ENCODE measurements around the gene GIT2. TPM values are rescaled to one million over a fixed set of nuclear protein-coding genes. Genes with fewer than 3 reads are reported as not detected.

Gene GIT2
- total and polyA plus RNA-seq, 8 donors, result 6.4 to 98.6 (median 39.2) TPM

DNA sequence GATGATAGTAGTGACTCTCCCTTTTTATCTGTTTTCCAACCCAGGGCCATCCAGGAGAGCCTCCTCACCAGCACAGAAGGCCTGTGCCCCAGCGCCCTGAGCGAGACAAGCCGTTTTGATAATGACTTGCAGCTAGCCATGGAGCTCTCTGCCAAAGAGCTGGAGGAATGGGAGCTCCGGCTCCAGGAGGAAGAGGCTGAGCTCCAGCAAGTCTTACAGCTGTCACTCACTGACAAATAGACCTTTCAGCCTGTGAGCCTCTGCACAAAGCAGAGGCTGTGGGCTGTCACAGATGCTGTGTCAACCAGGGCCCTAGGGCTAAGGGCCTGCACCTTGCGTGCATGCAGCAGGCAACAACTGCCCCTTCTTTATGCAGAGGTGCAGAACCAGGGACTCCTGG is 41.1 kb upstream of the GIT2 start:
- TF ChIP-seq POLR2A (IDR thresholded peaks at IDR 0.05), result no peak
- TF ChIP-seq, protein P1, sequence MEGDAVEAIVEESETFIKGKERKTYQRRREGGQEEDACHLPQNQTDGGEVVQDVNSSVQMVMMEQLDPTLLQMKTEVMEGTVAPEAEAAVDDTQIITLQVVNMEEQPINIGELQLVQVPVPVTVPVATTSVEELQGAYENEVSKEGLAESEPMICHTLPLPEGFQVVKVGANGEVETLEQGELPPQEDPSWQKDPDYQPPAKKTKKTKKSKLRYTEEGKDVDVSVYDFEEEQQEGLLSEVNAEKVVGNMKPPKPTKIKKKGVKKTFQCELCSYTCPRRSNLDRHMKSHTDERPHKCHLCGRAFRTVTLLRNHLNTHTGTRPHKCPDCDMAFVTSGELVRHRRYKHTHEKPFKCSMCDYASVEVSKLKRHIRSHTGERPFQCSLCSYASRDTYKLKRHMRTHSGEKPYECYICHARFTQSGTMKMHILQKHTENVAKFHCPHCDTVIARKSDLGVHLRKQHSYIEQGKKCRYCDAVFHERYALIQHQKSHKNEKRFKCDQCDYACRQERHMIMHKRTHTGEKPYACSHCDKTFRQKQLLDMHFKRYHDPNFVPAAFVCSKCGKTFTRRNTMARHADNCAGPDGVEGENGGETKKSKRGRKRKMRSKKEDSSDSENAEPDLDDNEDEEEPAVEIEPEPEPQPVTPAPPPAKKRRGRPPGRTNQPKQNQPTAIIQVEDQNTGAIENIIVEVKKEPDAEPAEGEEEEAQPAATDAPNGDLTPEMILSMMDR (IDR thresholded peaks at IDR 0.05), result no peak
- no peak for TF ChIP-seq POLR2AphosphoS5 (IDR thresholded peaks at IDR 0.05)
- no peak for TF ChIP-seq EP300 (IDR thresholded peaks at IDR 0.05)
- Histone ChIP-seq H3K4me1 (peaks cover 16 to 41% (median 28%) of the 10 kb centered on the region in 4 donors), H3K27ac (peak overlapping the region in 3 of 5 donors; percentile 77 to 87 (median 85)), H3K4me3 (no peak overlapping the region), H3K9me3 (no peaks in the 10 kb centered on the region), H3K27me3 (no peaks in the 10 kb centered on the region), H3K36me3 (peaks cover 18 to 73% (median 72%) of the 10 kb centered on the region in 4 donors)
- no peak for DNase-seq
- 75 to 90% (median 81%) methylated on average over 4 to 5 of the region's 5 CpGs for WGBS, 5 donors
- intact Hi-C loops (cut with DNase I; ENCODE audit: low total_unique reads), result no loop called here

DNA sequence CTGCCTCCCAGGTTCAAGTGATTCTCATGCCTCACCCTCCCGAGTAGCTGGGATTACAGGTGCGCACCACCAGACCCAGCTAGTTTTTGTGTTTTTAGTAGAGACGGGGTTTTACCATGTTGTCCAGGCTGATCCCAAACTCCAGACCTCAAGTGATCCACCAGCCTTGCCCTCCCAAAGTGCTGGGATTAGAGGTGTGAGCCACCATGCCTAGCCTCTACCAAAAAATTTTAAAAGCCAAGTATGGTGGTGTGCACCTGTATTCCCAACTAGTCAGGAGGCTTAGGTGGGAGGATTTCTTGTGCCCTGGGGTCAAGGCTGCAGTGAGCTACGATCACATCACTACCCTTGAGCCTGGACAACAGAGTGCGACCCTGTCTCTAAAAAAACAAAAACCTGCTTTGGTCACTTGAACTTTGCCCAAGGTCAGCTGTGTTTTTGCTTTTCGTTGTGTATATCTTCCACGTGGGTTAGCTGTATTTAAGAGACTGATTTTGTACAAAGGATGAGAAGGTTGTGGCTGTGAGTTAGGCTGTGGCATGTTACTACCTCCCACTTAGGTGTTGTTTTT is 39.5 kb upstream of the GIT2 start:
- peaks cover 16 to 38% (median 23%) of the 10 kb centered on the region in 4 donors for H3K4me1 ChIP-seq
- TF ChIP-seq, protein P1 (IDR thresholded peaks at IDR 0.05), result no peak
- no peak for TF ChIP-seq POLR2AphosphoS5 (IDR thresholded peaks at IDR 0.05)
- TF ChIP-seq EP300 (IDR thresholded peaks at IDR 0.05), result no peak
- TF ChIP-seq POLR2A (IDR thresholded peaks at IDR 0.05), result no peak
- no peaks in the 10 kb centered on the region for H3K9me3 ChIP-seq
- intact Hi-C loops (cut with DNase I; ENCODE audit: low total_unique reads), result no loop called here
- no peak overlapping the region for H3K4me3 ChIP-seq
- H3K27ac ChIP-seq, result no peak overlapping the region
- peaks cover 20 to 78% (median 77%) of the 10 kb centered on the region in 4 donors for H3K36me3 ChIP-seq
- 87 to 92% (median 89%) methylated on average over 7 of the region's 7 CpGs for WGBS, 5 donors
- DNase-seq, result no peak
- no peaks in the 10 kb centered on the region for H3K27me3 ChIP-seq

GRCh38 chr12:110033888-110034287 is 37.7 kb upstream of the GIT2 start:
- TF ChIP-seq EP300 (IDR thresholded peaks at IDR 0.05), result no peak
- no peak for TF ChIP-seq POLR2A (IDR thresholded peaks at IDR 0.05)
- no peak for TF ChIP-seq POLR2AphosphoS5 (IDR thresholded peaks at IDR 0.05)
- TF ChIP-seq, protein P1 (IDR thresholded peaks at IDR 0.05), result no peak
- Histone ChIP-seq H3K4me1 (peaks cover 7 to 21% (median 10%) of the 10 kb centered on the region in 4 donors), H3K36me3 (peaks cover 34 to 96% (median 95%) of the 10 kb centered on the region in 4 donors), H3K4me3 (no peak overlapping the region), H3K27ac (no peak overlapping the region), H3K27me3 (no peaks in the 10 kb centered on the region), H3K9me3 (no peaks in the 10 kb centered on the region)
- intact Hi-C loops (cut with DNase I; ENCODE audit: low total_unique reads), result no loop called here
- DNase-seq, result no peak
- WGBS, 5 donors, result 88 to 91% (median 89%) methylated on average over 3 of the region's 3 CpGs

DNA sequence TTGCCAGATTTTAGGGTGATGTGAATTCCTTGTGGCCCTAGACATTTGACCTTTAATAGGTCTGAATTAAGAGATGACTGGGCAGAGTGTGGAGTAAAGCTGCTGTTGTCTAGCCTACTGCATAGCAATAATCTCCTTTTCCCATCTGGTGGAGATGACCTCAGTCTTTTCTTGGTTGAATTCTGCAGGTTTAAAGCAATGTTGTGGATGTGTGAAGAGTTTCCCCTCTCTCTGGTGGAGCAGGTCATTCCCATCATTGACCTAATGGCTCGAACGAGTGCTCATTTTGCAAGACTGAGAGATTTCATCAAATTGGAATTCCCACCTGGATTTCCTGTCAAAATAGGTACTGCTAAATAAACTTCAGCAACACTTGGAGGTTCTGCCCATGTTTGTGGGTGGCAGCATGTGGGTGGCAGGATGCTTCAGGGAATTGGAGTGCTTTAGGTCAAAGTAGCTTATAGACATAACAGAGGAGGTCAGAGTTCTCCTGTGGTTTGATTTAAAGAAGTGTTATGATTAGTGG is 33.2 kb upstream of the GIT2 start:
- Histone ChIP-seq H3K36me3 (peaks cover 38 to 98% (median 96%) of the 10 kb centered on the region in 4 donors), H3K27ac (no peak overlapping the region), H3K27me3 (no peaks in the 10 kb centered on the region), H3K9me3 (no peaks in the 10 kb centered on the region), H3K4me1 (peaks cover 0 to 9% (median 8%) of the 10 kb centered on the region in 4 donors), H3K4me3 (no peak overlapping the region)
- no peak for DNase-seq
- WGBS, 5 donors, result 86 to 100% (median 93%) methylated on average over 2 of the region's 2 CpGs
- TF ChIP-seq, protein P1 (IDR thresholded peaks at IDR 0.05), result no peak
- no peak for TF ChIP-seq POLR2A (IDR thresholded peaks at IDR 0.05)
- no peak for TF ChIP-seq EP300 (IDR thresholded peaks at IDR 0.05)
- intact Hi-C loops (cut with DNase I; ENCODE audit: low total_unique reads), result no loop called here
